Measurements from ENCODE around the gene SLC35B2.
"Not testable (repeated sequence)": the region's sequence is repeated elsewhere in the genome, so short reads cannot be mapped to it uniquely, and the experiment has no call there.

SLC35B2 gene

DNA sequence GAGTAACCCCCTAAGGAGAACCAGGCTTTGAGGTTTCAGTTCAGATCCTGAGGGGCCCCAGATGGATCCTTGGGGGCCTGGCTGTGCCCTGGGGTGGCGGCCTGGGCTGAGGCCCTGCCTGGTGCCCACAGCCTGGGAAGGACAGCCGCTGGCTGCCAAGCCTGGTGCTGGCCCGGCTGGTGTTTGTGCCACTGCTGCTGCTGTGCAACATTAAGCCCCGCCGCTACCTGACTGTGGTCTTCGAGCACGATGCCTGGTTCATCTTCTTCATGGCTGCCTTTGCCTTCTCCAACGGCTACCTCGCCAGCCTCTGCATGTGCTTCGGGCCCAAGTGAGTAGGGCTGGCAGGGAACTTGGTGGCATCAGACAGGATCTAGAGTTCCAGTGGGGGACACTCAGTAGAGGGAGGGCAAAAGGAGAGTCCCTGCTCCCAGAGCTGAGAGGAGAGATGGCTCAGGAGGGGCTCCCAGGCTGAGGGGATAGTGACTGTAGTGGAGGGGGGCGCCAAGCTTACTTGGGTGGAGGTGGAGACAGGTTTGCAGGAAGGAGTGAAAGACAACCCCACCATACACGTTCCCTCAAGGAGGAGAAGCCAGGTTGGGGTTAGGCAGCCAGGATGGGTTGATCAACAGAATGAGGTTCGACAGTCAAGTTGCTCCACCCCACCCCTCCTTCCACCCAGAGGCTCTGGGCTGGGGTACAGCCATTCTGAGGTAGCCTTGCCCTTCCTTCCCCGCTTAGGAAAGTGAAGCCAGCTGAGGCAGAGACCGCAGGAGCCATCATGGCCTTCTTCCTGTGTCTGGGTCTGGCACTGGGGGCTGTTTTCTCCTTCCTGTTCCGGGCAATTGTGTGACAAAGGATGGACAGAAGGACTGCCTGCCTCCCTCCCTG, 24.4 kb downstream of the SLC35B2 start:
- no peak for DNase-seq

GRCh38 chr6:44231426-44231825, 25.9 kb downstream of the SLC35B2 start:
- DNase-seq = not testable (repeated sequence)

GRCh38 chr6:44230034-44230675, 27.2 kb downstream of the SLC35B2 start:
- DNase-seq = no peak

DNA sequence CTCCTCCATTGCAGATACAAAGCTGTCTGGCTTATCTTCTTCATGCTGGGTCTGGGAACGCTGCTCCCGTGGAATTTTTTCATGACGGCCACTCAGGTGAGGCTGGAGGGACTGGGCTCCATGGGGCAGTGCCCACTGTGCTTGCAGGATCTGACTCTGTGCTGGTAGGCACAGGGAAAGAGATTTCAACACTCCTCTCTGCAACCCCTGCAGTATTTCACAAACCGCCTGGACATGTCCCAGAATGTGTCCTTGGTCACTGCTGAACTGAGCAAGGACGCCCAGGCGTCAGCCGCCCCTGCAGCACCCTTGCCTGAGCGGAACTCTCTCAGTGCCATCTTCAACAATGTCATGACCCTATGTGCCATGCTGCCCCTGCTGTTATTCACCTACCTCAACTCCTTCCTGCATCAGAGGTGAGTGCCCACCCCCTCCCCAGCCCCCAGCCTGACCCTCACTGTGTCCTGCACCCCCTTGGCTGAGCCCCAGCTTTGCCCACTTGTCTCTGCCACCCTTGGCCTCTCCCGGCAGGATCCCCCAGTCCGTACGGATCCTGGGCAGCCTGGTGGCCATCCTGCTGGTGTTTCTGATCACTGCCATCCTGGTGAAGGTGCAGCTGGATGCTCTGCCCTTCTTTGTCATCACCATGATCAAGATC, 27.8 kb downstream of the SLC35B2 start:
- DNase-seq = no peak

DNA sequence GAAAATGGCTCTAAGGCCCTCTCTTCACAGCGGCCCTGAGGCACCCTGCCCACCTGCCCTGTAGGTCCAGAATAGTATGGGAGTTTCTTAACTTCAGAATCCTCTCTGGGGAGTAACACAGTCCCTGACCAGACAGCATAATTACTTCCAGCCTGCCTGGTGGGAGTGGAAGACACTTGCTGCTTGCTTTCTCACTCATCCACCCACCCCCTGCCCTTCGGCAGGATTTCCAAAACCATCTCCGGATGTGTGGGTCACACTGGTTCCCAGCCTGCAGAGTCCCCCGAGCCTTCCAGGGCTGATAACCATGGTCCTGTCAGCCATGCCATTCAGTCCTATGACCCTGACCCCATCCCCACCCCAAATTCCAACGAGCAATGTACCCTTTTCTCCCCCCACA, 28.5 kb downstream of the SLC35B2 start:
- DNase-seq = no peak

DNA sequence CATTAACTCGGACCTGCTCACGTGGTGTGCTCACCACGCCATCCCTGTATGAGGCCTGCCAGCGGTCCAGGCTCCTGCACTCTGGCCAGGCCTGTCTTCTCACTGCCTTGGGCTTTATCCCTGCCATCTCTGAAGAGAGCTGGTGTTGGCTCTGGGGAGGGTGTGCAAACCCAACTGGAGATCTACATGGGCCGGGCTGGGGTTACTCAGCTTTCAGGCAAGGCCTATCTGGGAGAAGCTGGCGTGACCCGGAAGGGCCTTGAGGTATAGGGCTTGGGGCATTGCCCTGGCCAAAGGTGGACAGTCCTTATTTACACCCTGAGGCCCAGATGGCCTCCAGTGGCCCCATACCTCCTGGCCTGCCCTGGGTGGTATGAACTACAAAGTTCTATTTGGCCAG, 28.9 kb downstream of the SLC35B2 start:
- DNase-seq = no peak

DNA sequence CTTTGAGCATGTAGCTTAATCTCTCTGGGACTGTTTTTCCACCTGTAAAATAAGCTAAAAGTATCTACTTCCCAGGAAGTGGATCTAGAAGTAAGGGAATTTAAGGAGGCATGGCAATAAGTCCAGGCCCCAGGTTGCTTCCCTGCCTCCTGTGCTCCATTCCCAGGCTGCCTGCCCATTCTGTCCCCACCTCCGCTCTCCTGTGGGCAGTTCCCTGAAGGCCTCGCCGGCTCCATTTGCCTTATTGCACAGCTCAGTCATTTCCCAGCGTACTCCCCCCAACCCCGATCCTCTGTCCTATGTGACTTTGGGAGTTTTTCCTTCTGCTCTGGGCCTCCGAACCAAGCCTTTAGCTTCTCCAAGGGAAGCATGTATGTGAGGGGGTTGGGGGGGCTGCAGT, 29.3 kb downstream of the SLC35B2 start:
- no peak for DNase-seq

- no peak for DNase-seq
These were observed 30.1 kb downstream of the SLC35B2 start for GRCh38 chr6:44227148-44227793.

GRCh38 chr6:44226368-44227147, 30.8 kb downstream of the SLC35B2 start:
- no peak for DNase-seq

GRCh38 chr6:44225579-44226325, 31.6 kb downstream of the SLC35B2 start:
- no peak for DNase-seq

- peak; percentile 31 for DNase-seq
These were observed 32.4 kb downstream of the SLC35B2 start for GRCh38 chr6:44224965-44225305.

DNA sequence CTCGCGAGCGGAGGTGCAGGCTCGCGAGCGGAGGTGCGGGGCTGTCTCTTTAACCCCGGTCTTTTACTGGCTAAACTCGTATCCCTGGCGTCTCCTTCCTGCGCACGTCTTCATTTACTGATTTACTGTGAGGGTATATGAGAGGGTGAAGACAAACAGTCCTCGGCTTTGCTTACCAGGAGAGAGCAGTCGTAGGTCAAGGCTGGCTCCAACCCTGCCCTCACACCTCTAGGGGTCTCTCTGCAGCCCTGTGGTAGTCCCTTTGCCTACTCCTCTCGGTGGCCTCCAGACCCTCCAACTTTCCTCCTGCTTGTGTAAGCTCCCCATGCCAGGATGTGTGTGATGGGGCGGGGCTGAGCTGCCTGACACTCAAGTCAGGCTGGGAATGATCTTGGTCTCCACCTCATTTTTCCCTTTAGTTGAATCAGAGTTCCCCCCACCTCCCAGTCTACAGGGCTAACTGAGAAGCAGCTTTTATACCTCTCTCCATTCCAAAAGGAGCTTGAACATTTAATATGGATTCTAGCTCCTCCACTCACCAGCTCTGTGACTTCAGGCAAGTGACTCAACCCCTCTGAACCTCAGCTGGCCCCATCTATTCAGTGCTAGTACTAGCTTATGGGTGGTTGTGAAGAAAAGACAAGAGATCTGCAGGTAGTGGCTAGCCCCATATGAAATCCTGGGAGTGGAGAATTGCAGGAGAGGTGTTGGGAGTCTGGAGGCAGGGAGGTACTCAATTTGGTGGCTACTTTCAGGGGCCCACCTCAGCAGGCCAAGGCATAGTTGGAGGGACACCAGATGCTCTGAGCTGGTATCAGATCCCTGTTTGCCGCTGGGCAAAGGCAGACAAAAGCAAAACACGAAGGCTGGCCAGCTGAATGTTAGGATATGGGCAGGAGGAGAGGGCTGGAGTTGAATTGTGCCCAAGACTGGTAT, 33.0 kb downstream of the SLC35B2 start:
- DNase-seq = peak; percentile 69

DNA sequence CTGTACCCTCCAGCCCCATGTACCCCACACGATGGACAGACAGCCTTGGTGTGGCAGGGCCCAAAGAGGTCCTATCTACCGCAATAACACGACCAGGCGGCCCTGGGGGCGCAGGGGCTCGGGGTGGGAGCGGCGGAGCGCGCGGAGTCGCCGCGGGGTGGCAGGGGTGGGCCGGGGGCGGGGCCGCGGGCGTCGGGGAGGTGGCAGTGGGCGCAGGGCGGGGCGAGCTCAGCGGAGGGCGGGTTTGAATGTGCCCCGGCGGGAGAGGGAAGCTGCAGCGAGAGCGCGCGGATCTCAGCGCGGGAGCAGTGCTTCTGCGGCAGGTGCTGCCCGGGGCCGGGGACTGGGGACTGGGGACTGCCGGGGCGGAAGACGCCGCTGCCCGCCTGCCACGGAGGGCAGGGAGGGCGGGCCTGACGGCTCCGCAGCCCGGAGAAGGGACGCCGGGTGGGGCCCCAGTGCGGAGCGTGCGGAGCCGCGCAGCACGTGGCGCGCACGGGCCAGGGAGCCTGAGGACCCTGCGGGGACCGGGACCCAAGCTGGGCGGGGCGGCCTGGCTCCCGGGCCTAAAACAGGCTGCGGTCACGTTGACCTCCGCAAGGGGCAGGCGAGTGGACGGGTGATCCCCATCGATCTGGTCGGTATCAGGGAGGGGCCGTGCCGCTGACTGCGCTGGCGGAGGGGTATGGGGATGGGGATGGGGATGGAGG, 33.9 kb downstream of the SLC35B2 start, which contains the start of gene SLC29A1:
Gene SLC29A1, plus strand, starts transcription at position 277 of the 710 bp plus-strand sequence. CDS start 3,719 bp downstream, outside the sequence.
- DNase-seq = peak; percentile 93

DNA sequence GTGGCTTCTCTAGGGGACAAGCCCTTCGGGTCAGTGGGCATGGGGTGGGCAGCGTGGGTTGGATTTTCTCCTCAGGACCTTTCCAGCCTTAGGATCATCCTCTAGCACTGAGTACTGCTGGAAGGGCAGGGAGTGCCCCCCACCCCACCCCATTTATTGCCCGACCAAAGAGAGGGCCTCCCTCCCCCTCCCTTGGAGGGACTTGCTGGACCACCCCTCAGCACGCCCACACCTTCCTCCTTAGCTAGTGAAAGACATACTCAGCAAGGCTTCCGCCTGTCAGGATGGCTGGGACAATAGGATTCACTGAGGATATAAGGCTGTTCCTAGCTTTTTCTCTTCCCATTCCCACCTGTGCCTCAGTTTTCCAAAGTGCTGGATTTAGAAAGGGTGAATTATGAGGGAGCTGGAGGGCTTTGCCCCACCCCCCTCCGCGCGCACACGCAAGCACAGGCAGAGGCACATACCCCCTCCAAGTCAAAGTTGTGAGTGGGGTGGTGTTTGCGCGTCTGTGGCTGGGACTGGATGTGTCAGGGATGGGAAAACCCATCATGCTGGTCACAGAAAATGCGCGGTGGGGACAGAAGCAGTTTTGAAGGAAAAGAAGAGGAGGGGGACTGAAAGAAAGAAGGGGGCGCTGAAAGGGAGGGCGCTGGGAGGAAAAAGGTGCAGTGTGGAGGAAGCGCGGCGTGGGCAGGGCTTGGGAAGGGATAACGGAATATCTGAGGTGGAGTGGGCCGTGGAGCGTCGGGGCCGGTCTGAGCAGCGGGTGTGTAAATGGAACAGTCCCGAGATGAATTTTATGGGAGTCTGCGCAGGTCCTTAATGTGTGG, 34.6 kb downstream of the SLC35B2 start:
- DNase-seq = no peak

GRCh38 chr6:44221961-44222335, 35.4 kb downstream of the SLC35B2 start:
- DNase-seq = no peak

- peak; percentile 89 for DNase-seq
These were observed 35.9 kb downstream of the SLC35B2 start for GRCh38 chr6:44221291-44221960.

- DNase-seq = no peak
These were observed 36.4 kb downstream of the SLC35B2 start for GRCh38 chr6:44220913-44221290.

Measured in NCI-H82 (cell line).